ENCODE results near the gene C10orf62. TPM values are rescaled to one million over a fixed set of nuclear protein-coding genes. Genes with fewer than 3 reads are reported as not detected.

C10orf62 gene
- total RNA-seq, 2 experiments from 2014 or later, result not detected

- H3K36me3 Mint-ChIP-seq (ENCODE audit: low read depth), result no peaks in the 10 kb centered on the region
- intact Hi-C loops (cut with micrococcal nuclease), result no loop called here
- no peaks in the 10 kb centered on the region for H3K9me3 Mint-ChIP-seq
- no peaks in the 10 kb centered on the region for H3K27me3 Mint-ChIP-seq
- ATAC-seq, result no peak
- POLR2A ChIA-PET, result no interaction called here
- H3K27ac Mint-ChIP-seq, result no peak within 1 kb of the TSS
- CTCF ChIA-PET, result interaction anchor here (1.0 to 1.9 kb wide), 5 partner anchors 11 to 92 kb away, joined by 3 to 5 read pairs (median 4); partner anchors contain the start of gene ANKRD2
- no peak within 1 kb of the TSS for H3K4me3 Mint-ChIP-seq
- TF ChIP-seq, protein P1, sequence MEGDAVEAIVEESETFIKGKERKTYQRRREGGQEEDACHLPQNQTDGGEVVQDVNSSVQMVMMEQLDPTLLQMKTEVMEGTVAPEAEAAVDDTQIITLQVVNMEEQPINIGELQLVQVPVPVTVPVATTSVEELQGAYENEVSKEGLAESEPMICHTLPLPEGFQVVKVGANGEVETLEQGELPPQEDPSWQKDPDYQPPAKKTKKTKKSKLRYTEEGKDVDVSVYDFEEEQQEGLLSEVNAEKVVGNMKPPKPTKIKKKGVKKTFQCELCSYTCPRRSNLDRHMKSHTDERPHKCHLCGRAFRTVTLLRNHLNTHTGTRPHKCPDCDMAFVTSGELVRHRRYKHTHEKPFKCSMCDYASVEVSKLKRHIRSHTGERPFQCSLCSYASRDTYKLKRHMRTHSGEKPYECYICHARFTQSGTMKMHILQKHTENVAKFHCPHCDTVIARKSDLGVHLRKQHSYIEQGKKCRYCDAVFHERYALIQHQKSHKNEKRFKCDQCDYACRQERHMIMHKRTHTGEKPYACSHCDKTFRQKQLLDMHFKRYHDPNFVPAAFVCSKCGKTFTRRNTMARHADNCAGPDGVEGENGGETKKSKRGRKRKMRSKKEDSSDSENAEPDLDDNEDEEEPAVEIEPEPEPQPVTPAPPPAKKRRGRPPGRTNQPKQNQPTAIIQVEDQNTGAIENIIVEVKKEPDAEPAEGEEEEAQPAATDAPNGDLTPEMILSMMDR (IDR thresholded peaks at IDR 0.05), result no peak
- no peak for DNase-seq
- H3K4me1 Mint-ChIP-seq (ENCODE audit: low read depth), result no peaks in the 10 kb centered on the region
These were observed 5.3 kb upstream of the C10orf62 start, which contains the start of gene HOGA1 for GRCh38 chr10:97584060-97584797. Gene HOGA1, plus strand, starts transcription at chr10:97584389. Its CDS starts 315 bp downstream, at chr10:97584704.

DNA sequence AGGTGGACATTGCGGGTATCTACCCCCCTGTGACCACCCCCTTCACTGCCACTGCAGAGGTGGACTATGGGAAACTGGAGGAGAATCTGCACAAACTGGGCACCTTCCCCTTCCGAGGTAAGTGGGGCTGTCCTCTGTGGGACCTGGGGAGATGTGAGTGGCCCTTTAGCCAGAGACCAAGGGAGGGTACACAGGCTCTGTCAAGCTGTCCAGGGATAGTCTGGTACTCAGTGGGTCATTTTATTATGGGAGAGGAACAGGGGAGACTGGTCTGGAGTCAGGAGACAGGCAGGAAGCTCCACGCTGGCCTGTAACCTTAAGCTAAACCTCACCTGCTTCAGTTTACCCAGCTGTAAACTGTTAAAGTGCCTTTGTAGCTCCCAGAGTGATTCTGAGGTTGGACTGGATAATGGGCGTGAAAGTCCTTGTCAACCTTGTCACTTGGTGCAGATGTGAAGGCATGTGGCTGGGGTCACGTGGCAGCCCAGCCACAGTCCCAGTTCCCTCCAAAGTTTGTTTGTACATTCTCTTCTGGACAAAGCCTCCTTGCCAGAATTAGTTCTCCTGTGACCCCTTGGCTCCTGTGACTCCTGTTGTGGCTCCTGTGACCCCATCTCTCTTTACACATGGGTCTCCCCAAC, 4.6 kb upstream of the C10orf62 start:
- Mint-ChIP-seq H3K27ac (no peak overlapping the region), H3K4me1 (ENCODE audit: low read depth) (no peaks in the 10 kb centered on the region), H3K27me3 (no peaks in the 10 kb centered on the region), H3K36me3 (ENCODE audit: low read depth) (no peaks in the 10 kb centered on the region), H3K4me3 (no peak overlapping the region), H3K9me3 (no peaks in the 10 kb centered on the region)
- ChIA-PET CTCF (interaction anchor here (1.4 to 1.9 kb wide), 2 partner anchors 13 to 91 kb away, joined by 4 to 5 read pairs; partner anchors contain the start of gene ANKRD2), POLR2A (no interaction called here)
- DNase-seq, result no peak
- ATAC-seq, result no peak
- TF ChIP-seq, protein P1 (IDR thresholded peaks at IDR 0.05), result no peak
- intact Hi-C loops (cut with micrococcal nuclease), result no loop called here

- intact Hi-C loops (cut with micrococcal nuclease), result no loop called here
- H3K4me3 Mint-ChIP-seq, result no peak overlapping the region
- H3K27me3 Mint-ChIP-seq, result no peaks in the 10 kb centered on the region
- no peaks in the 10 kb centered on the region for H3K36me3 Mint-ChIP-seq (ENCODE audit: low read depth)
- DNase-seq (no peak), ATAC-seq (no peak)
- CTCF ChIA-PET, result interaction anchor here (1.9 kb wide), 1 partner anchor 91 kb away, joined by 4 read pairs; no protein-coding TSS in a partner anchor
- TF ChIP-seq, protein P1 (IDR thresholded peaks at IDR 0.05), result no peak
- POLR2A ChIA-PET, result no interaction called here
- H3K27ac Mint-ChIP-seq, result no peak overlapping the region
- no peaks in the 10 kb centered on the region for H3K4me1 Mint-ChIP-seq (ENCODE audit: low read depth)
- H3K9me3 Mint-ChIP-seq, result no peaks in the 10 kb centered on the region
These were observed 4.1 kb upstream of the C10orf62 start for GRCh38 chr10:97585439-97585811.

GRCh38 chr10:97587183-97587582, 2.3 kb upstream of the C10orf62 start:
- no peaks in the 10 kb centered on the region for H3K36me3 Mint-ChIP-seq (ENCODE audit: low read depth)
- no peaks in the 10 kb centered on the region for H3K27me3 Mint-ChIP-seq
- ATAC-seq (no peak), DNase-seq (no peak)
- H3K9me3 Mint-ChIP-seq, result no peaks in the 10 kb centered on the region
- POLR2A ChIA-PET, result no interaction called here
- no peak overlapping the region for H3K27ac Mint-ChIP-seq
- H3K4me3 Mint-ChIP-seq, result no peak overlapping the region
- TF ChIP-seq, protein P1 (IDR thresholded peaks at IDR 0.05), result no peak
- H3K4me1 Mint-ChIP-seq (ENCODE audit: low read depth), result no peaks in the 10 kb centered on the region
- CTCF ChIA-PET, result interaction anchor here (1.4 kb wide), 1 partner anchor 15 kb away, joined by 6 read pairs; the partner anchor contains the start of gene ANKRD2
- intact Hi-C loops (cut with micrococcal nuclease), result no loop called here

Measured in activated CD8-positive, alpha-beta T cell treated with anti-CD3 and anti-CD28 coated beads for 36 hours (primary cell).